ENCODE measurements around the gene ADAMTS9. TPM values are rescaled to one million over a fixed set of nuclear protein-coding genes. Genes with fewer than 3 reads are reported as not detected.

The ADAMTS9 gene
- total RNA-seq, 1 donor from 2014 or later: not detected

DNA sequence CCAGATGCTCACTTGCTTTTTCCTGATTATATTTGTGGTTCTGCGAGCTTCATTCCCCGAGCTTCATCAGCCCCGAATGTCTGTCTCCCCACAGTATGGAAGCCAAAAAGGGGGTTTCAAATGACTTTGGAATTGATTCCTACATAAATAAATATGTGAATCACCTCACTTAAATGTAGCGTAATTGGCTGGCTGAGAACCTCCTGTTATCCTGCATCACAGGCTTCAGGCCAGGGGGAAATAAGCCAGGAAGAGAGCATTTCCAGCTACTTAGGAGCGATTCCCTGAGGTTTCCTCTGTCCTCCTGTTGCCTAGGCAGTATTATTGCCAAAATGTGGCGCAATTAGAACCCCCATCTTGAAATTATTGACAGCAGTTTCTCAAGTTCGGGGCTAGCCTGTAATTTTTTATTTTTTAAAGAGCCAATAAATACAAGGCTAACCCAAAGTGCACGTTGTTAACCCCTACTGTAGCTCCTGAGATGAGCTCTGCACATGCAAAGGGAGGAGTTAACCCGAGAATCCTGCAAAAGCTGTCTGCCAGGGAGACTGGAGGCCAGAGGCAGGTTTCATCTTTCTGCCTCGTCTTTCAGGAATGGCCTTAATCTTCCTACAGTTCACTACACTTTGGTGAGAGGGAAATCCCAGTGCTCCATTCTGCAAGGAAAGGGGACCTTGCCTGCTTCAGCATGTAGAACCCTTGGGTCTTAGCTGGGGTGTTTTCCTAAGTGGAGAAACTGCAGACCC, 148.2 kb downstream of the ADAMTS9 start:
- intact Hi-C loops (cut with micrococcal nuclease): no loop called here

DNA sequence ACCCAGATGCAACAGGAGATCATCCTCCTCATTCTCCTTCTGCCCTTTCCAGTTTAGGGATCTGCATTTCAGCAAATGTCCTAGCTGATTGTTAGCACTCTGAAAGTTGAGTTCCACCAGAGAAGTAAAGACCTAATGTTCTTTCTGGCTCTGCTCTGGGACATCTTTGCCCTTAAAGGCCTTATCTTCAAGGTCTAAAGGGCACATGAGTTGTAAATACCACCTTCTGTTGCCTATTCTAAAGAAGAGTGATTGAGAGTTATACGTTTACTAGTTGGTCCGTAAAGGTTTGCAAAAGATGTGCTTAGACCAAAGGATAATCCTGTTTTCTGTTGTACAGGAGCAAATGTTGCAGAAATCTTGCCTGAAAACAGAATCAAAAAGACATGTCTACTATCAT, 151.6 kb downstream of the ADAMTS9 start:
- intact Hi-C loops (cut with micrococcal nuclease): no loop called here

DNA sequence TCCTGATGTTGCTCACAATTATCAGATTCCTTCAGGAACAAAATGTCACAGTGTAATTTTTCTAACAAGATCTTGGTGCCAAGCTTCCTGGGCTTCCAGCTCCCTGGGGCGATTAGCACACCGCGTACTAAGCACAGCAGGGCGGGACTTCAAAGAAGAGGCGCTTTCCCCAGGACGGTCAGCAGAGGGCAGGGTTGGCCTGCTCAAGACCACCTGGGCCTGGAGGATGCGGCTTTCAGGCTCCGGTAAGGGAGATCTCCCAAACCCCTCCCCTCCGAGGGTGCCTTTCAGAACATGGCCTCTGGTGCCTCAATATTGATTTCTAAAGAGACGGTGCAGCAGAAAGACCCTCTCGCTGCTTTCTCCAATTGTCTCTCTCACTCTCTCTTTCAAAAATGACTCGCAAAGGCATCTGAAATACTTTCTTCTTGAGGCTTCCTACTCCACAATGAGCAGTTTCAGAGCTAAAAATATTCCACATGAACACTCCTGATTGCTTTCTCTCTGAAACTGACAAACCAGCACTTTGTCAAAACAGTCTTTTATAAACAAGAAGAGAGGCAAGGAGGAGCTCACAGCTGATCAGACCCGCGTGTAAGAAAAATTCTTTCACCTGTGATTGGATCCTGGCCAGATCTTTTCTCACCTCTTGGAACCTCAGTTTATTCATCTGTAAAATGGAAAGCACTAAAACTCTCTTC, 154.0 kb downstream of the ADAMTS9 start:
- intact Hi-C loops (cut with micrococcal nuclease): loop anchor here (5.0 kb wide), 1 partner anchor 1219 kb away; no protein-coding TSS in a partner anchor

DNA sequence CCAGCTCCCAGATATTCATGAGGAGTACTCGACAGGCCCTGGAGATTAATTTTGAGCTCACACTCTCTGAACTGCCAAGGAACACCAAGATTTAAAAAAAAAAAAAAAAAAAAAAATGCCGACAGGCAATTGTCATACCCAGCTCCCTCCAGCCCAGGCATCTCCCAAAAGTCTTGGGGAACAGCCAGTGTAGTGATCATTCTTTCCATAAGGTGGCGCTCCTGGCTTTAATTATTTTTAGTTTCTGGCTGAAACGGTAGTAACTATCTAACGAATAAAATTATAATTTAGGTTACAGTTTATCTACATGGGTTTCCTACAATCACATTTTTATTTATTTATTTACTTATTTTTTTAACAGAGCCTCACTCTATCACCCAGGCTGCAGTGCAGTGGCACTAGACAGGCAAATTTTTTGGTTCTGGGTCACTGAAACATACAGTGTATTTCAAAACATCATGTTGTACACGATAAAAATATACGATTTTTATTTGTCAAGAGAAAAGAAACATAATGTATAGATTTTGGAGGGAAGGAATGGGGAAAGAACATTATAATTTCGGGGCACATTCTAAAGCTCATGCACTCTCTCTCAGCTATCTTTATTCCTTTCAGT, 157.3 kb downstream of the ADAMTS9 start:
- intact Hi-C loops (cut with micrococcal nuclease): loop anchor here (5.0 kb wide), 1 partner anchor 1222 kb away; no protein-coding TSS in a partner anchor

- intact Hi-C loops (cut with micrococcal nuclease): no loop called here
These were observed 164.5 kb downstream of the ADAMTS9 start for GRCh38 chr3:64523324-64523723.

GRCh38 chr3:64520334-64520733, 167.5 kb downstream of the ADAMTS9 start:
- intact Hi-C loops (cut with micrococcal nuclease): no loop called here

DNA sequence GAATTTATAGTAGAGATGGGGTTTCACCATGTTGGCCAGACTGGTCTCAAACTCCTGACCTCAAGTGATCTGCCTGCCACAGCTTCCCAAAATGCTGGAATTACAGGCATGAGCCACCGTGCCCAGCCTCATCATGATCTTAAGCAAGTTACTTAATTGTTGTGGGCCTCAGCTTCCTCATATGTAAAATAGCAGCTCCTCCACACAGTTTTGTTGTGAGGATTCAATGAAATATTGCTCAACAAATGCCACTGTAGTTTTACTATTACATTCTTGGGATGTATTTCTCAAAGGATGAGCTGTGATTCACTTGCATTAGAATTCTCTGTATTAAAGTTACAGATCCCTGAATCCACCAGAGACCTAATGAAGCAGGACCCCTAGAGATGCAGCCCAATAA, 168.8 kb downstream of the ADAMTS9 start:
- intact Hi-C loops (cut with micrococcal nuclease): no loop called here

DNA sequence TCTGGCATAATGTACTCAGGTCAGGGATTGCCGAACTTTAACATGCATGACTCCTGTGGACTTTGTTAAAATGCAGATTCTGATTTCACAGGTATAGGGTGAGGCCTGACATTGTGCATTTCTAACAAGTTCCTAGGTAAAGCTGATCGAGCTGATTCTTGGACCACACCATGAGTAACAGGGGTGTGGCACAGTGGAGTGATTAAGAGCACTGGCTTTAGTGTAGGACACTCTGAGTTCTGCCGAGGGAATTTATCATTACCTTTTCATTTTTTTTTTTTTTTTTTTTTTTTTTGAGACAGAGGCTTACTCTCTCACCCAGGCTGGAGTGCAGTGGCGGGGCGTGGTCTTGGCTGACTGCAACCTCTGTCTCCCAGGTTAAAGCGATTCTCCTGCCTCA, 169.3 kb downstream of the ADAMTS9 start:
- intact Hi-C loops (cut with micrococcal nuclease): no loop called here

DNA sequence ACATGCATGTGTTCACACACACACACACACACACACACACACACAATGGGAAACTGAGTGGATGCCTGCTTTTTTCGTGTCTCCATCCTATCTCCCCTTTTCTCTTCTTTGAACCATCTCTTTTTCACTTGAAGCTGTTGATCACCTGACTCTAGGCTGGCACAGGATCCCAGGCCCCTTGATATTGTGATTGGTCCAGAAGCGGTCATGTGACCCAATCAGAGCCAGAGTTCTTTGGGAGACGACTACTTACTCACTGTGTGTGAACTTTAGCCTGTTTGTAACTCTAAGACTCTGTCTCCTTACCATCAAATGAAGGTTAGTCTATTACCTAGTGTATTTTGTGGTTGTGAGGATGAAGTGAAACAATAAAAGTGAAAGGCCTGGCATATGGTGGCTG, 172.9 kb downstream of the ADAMTS9 start:
- intact Hi-C loops (cut with micrococcal nuclease): no loop called here

DNA sequence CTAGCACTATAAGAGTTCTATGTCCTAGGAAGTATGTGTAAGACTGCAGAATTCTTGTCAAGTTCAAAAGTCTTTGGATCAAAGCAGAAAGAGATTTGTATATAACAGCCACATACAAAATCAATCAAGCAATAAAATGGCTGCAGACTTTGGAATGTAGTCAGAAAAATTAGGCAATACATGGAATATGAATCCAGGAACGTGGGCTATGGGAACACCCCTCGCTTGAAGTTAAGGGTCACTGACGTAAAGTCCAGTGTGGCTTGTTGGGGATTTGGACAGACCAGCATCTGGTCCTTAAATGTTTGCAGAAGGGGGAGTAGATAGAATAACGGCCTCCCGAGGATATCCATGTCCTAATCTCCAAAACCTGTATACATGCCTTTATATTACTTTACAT, 178.6 kb downstream of the ADAMTS9 start:
- intact Hi-C loops (cut with micrococcal nuclease): no loop called here

GRCh38 chr3:64508140-64508539, 179.7 kb downstream of the ADAMTS9 start:
- intact Hi-C loops (cut with micrococcal nuclease): no loop called here

DNA sequence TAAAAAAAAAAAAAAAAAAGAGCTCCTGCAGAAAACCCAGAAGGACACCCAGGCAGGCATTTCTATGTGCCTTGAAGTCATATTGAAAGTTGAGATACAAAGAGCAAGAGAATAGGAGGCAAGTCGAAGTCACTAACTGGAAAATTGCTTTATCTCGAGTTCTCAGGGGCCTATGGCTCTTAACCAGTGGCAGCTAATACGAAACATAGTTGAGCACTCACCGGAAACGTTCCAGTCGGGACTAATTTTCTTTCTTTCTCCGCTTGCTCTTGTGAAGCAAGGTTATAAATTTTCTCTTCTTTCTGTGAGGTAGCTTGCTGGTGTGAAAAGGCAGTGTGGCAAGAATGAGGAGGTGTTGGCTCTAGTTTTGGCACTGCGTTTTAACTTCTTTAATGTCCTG, 181.5 kb downstream of the ADAMTS9 start:
- intact Hi-C loops (cut with micrococcal nuclease): no loop called here

- intact Hi-C loops (cut with micrococcal nuclease): no loop called here
These were observed 182.4 kb downstream of the ADAMTS9 start for GRCh38 chr3:64505419-64505818.

DNA sequence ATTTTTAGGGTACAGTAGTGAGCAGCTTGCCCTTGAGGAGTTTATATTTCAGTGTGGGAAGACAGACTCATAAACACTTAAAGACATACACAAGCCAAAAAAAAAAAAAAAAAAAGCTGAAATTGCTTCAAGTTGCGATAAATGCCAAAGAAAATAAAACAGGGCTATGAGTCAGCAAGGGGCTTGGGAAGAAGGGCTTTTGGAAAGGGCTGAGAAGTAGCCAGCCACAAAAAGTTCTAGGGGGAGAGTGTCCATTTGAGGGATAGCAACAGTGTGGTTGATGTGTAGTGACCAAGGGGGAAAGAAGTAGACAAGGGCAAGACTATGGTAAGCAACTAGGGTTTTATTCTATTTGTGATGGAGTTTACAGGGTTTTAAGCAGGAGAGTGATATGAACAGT, 185.5 kb downstream of the ADAMTS9 start:
- intact Hi-C loops (cut with micrococcal nuclease): no loop called here

- intact Hi-C loops (cut with micrococcal nuclease): no loop called here
These were observed 186.4 kb downstream of the ADAMTS9 start for GRCh38 chr3:64501298-64501906.

DNA sequence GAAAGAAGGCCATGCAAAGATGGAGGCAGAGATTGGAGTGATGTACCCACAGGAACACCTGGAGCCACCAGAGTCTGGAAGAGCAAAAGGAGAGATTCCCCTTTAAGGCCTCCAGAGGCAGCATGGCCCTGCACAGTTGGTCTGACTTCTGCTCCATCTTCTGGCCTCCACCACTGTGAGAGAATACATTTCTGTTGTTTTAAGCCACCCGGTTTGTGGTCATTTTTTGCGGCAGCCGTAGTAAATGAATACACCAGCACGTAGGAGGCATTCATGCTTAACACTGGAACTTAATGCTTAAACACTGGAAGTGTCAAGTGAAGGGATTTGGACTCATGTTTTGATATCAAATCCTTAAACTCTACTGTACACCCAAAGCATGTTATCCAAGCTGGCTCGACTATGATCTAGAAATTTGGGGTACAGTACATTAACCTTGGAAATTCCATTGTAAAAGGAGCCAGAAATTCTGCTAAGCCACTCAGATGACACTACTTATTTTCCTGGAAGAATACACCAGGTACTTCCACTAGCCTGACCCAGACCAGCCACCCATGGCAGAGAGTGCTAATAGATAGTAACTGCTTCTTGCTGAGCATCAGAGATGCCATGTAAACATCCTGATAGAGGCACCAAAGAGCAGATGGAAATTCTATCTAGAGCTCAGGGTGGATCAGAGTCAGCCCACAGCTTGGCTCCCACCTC, 190.9 kb downstream of the ADAMTS9 start:
- intact Hi-C loops (cut with micrococcal nuclease): no loop called here

DNA sequence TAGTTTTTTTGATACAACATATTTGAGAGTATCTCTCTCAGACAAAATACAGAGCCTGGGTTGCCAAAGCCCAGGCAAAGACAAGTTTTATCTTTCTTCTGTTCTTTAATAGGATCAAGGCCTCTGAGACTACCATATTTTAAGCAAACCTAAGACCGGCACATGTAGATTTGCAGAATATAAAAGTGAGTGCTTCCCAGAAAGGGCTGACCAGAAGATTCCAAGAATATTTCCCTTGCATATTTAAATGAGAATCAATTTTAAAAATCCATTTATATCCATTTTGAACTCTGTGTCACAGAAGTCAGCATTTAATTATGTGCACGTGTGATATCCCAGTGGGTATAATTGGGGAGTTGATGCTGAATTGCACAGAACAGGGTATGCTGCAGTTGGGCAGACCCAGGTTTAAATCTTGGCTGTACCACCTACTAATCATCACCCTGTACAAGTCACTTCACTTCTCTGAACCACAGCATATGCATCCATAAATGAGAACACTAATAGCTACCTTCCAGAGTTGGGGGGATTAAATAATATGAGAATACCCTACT, 191.9 kb downstream of the ADAMTS9 start:
- intact Hi-C loops (cut with micrococcal nuclease): no loop called here

DNA sequence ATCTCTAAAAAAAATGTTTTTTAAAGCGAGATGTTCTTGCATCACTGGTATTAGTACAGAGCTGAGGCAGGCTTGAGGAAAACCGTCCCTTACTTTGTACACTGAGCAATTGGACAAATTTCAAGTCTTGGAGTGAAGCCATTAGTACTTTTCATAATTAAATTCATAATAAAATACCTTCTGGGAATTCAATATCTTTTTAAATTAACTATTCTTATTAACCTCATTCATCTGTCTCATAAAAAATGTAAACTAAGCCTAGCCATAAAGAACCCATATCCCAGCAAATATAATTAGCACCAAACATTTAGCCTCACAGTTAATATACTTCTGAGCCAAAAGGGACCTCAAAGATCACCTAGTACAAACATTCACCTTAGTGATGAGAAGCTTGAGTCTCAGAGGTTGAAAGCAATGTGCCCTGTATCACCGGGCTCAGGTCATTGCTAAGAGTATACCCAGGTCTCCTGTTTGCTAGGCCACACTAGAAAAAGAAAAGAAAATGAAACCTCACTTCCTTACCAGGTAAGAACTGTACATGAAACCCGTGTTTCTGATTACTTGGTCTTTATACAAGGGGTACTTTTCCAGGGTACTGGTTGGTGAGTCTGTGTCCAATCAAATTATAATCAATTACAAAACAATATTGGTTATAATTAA, 192.5 kb downstream of the ADAMTS9 start:
- intact Hi-C loops (cut with micrococcal nuclease): no loop called here

DNA sequence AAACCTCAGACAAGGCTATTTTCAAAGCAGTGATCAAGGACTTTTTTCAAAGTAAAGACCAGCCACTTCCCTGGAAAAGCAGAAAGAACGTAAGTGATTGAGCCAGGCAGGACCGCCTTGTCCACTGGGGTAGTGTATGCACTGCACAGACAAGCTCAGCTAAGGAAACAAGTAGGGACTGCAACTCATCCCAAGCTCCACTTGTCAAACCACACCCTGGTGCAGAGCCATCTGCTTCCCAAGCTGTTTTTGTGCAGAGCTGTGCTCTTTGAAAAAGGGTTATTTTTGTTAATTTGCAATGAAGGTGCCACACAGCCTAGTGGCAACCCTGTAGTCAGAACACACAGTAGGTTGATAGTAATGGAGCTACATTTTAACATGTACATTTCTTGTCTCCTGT, 193.3 kb downstream of the ADAMTS9 start:
- intact Hi-C loops (cut with micrococcal nuclease): no loop called here

- intact Hi-C loops (cut with micrococcal nuclease): no loop called here
These were observed 194.7 kb downstream of the ADAMTS9 start for GRCh38 chr3:64493149-64493548.

DNA sequence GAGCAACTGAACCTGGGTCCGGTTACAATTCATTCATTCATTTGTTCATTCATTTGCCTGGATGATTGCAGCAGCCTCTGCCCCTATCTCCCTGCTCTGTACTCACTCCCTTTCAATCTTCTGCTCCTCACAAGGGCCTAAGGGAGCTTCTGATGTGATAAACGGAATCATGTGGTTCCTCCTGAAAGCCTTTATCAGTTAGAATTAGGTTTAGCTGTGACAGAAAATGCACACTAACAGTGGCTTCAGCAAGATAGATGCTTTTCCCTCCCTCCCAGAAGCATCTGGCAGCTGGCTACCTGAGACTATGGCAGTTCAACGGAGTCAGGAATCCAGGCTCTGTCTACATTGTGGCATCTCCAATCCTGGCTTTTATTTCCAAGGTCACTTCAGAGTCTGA, 196.0 kb downstream of the ADAMTS9 start:
- intact Hi-C loops (cut with micrococcal nuclease): no loop called here

Data from T-helper 2 cell treated with Interferon-gamma antibody and Interleukin-4, amounts not matched to agents 100 ng/mL and 5 ng/mL, for 36 hours (primary cell).